ENCODE data around the gene PPP1R7.

- TF ChIP-seq POLR2A (IDR thresholded peaks at IDR 0.05) (no peak), CTCF (IDR thresholded peaks at IDR 0.05) (no peak)
Measured at GRCh38 chr2:241151934-241152660, 1.8 kb downstream of the PPP1R7 start.

Data from vagina (tissue), 2 donors.